Lung (tissue), 12 donors: Measurements from ENCODE around the gene KIAA0232. TPM values are rescaled to one million over a fixed set of nuclear protein-coding genes. Genes with fewer than 3 reads are reported as not detected.

Source experiments
- ATAC-seq: fragments of 200-7000 bp; cut with Tn5 transposase; one replicate; pipeline ENCODE4 v1.9.1; 2020; ENCODE audit warnings: moderate number of reproducible peaks; ENCODE audit not compliant: insufficient read depth, low FRiP score
- DNase-seq, 3 donors: peaks; one replicate each; pipeline ENCODE4 v3.0.0-alpha.2; 2013 to 2017
- H3K27ac ChIP-seq, 2 donors: one replicate each; pipeline ENCODE4 v1.5.1; 2013; ENCODE audit warnings: mild to moderate bottlenecking in 2 of 2, moderate library complexity in 2 of 2, control low read depth in 1 of 2, inconsistent platforms in 1 of 2, low read depth in 1 of 2, low read length in 1 of 2
- H3K27me3 ChIP-seq, 3 donors: one replicate each; pipeline ENCODE4 v1.5.1; 2013; ENCODE audit warnings: low read length in 2 of 3; ENCODE audit not compliant: control insufficient read depth in 3 of 3, insufficient read depth in 3 of 3
- H3K36me3 ChIP-seq, 4 donors: one replicate each; pipeline ENCODE4 v1.5.1; 2013; ENCODE audit warnings: low read length in 4 of 4, mild to moderate bottlenecking in 1 of 4, moderate library complexity in 1 of 4; ENCODE audit not compliant: control insufficient read depth in 4 of 4, insufficient read depth in 4 of 4
- H3K4me1 ChIP-seq, 5 donors: one replicate each; pipeline ENCODE4 v1.5.1; 2013; ENCODE audit warnings: low read length in 5 of 5, mild to moderate bottlenecking in 2 of 5, moderate library complexity in 1 of 5; ENCODE audit not compliant: control insufficient read depth in 5 of 5, insufficient read depth in 5 of 5
- H3K4me3 ChIP-seq: one replicate; pipeline ENCODE4 v1.5.1; 2013; ENCODE audit warnings: mild to moderate bottlenecking, control low read depth, moderate library complexity
- H3K9ac ChIP-seq, 2 donors: one replicate each; pipeline ENCODE4 v1.5.1; 2013; ENCODE audit warnings: low read length in 2 of 2, control low read depth in 1 of 2; ENCODE audit not compliant: insufficient read depth in 1 of 2
- H3K9me3 ChIP-seq, 4 donors: one replicate each; pipeline ENCODE4 v1.5.1; 2013; ENCODE audit warnings: low read length in 3 of 4, mild to moderate bottlenecking in 1 of 4, moderate library complexity in 1 of 4; ENCODE audit not compliant: control insufficient read depth in 4 of 4, insufficient read depth in 3 of 4
- WGBS, 2 donors: extraction: QIAGEN DNeasy Blood & Tissue Kit; methylation state at CpG; one replicate each; pipeline ENCODE4 v1.1.7; 2013; 5-methylcytosine and 5-hydroxymethylcytosine counted together
- polyA plus RNA-seq, 2 donors: library from polyadenylated mRNA; stranded (reverse); fragments of 200-250 nt; gene quantifications; one replicate each; pipeline ENCODE4 v1.2.1, GENCODE V29; 2013
- total RNA-seq, 2 donors: library from RNA; depleted of rRNA in 1 of 2; stranded (reverse); fragments of >200 nt in 1 of 2; gene quantifications; one replicate each; pipeline ENCODE4 v1.2.1, GENCODE V29; 2014 to 2021
- TF ChIP-seq, protein P1 (sequence below): IDR thresholded peaks from 2 replicates; pipeline ENCODE4 v1.5.1; 2012; ENCODE audit warnings: mild to moderate bottlenecking; ENCODE audit errors: control extremely low read depth, extremely low read depth
- donor health status: control.
- donor health status: control.
- donor health status: Bipolar disorder and iron deficiency.
- donor health status: healthy.
- donor health status: DM: yes; HTN: yes; CAD: no.

KIAA0232 gene
- total and polyA plus RNA-seq, 4 donors, result 6.8 to 34.6 (median 18.7) TPM

DNA sequence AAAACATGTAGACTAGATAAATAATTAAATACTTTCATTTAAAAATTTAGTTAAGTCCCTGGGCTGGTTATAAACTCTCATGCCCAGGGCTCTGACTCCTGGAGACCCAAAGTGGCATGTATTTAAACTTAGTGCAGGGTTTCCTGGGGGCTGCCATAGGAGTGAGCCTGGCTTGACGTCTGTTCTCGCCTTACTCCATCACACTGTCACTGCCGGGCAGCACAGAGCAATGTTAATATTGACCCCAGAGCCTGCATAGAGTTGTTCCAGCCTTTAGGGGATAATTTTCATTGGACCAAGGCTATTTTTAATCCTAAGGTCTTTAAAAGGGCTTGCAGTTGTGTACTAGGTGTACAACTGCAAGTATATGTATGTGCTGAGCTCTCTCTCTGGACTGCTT, 31.2 kb downstream of the KIAA0232 start:
- Histone ChIP-seq H3K9ac (no peak overlapping the region), H3K27me3 (no peaks in the 10 kb centered on the region), H3K27ac (no peak overlapping the region), H3K9me3 (peaks cover 0 to 4% (median 0%) of the 10 kb centered on the region in 4 donors), H3K4me3 (no peak overlapping the region), H3K36me3 (peaks cover 0 to 6% (median 2%) of the 10 kb centered on the region in 4 donors), H3K4me1 (peaks cover 0 to 17% (median 0%) of the 10 kb centered on the region in 5 donors)
- DNase-seq (no peak), ATAC-seq (no peak)
- 97 to 98% methylated on average over 3 of the region's 3 CpGs for WGBS, 2 donors
- TF ChIP-seq, protein P1, sequence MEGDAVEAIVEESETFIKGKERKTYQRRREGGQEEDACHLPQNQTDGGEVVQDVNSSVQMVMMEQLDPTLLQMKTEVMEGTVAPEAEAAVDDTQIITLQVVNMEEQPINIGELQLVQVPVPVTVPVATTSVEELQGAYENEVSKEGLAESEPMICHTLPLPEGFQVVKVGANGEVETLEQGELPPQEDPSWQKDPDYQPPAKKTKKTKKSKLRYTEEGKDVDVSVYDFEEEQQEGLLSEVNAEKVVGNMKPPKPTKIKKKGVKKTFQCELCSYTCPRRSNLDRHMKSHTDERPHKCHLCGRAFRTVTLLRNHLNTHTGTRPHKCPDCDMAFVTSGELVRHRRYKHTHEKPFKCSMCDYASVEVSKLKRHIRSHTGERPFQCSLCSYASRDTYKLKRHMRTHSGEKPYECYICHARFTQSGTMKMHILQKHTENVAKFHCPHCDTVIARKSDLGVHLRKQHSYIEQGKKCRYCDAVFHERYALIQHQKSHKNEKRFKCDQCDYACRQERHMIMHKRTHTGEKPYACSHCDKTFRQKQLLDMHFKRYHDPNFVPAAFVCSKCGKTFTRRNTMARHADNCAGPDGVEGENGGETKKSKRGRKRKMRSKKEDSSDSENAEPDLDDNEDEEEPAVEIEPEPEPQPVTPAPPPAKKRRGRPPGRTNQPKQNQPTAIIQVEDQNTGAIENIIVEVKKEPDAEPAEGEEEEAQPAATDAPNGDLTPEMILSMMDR, result no peak

- no peak for DNase-seq
- H3K9ac ChIP-seq, result no peak overlapping the region
- 88 to 93% methylated on average over 9 of the region's 9 CpGs for WGBS, 2 donors
- peaks cover 0 to 6% (median 2%) of the 10 kb centered on the region in 4 donors for H3K9me3 ChIP-seq
- peaks cover 0 to 6% (median 4%) of the 10 kb centered on the region in 4 donors for H3K36me3 ChIP-seq
- H3K27ac ChIP-seq, result no peak overlapping the region
- TF ChIP-seq, protein P1, result no peak
- no peaks in the 10 kb centered on the region for H3K27me3 ChIP-seq
- no peak overlapping the region for H3K4me3 ChIP-seq
- ATAC-seq, result no peak
- H3K4me1 ChIP-seq, result peaks cover 0 to 11% (median 0%) of the 10 kb centered on the region in 5 donors
Observed at GRCh38 chr4:6815029-6815836, 32.7 kb downstream of the KIAA0232 start.

GRCh38 chr4:6819295-6819694, 36.8 kb downstream of the KIAA0232 start:
- WGBS, 2 donors, result 90 to 94% methylated on average over 1 of the region's 1 CpG
- Histone ChIP-seq H3K36me3 (peaks cover 2 to 8% (median 5%) of the 10 kb centered on the region in 4 donors), H3K4me1 (peaks cover 0 to 5% (median 0%) of the 10 kb centered on the region in 5 donors), H3K27me3 (no peaks in the 10 kb centered on the region), H3K4me3 (no peak overlapping the region), H3K9me3 (peaks cover 2 to 8% (median 6%) of the 10 kb centered on the region in 4 donors), H3K27ac (no peak overlapping the region), H3K9ac (no peak overlapping the region)
- DNase-seq (no peak), ATAC-seq (no peak)
- TF ChIP-seq, protein P1, result no peak
